Right hindlimb (tissue), 1 donor: ENCODE results near the gene STK39.

Source experiments
- DNase-seq: peaks from one replicate; pipeline ENCODE4 v3.0.0-alpha.2; 2018

Gene STK39

DNA sequence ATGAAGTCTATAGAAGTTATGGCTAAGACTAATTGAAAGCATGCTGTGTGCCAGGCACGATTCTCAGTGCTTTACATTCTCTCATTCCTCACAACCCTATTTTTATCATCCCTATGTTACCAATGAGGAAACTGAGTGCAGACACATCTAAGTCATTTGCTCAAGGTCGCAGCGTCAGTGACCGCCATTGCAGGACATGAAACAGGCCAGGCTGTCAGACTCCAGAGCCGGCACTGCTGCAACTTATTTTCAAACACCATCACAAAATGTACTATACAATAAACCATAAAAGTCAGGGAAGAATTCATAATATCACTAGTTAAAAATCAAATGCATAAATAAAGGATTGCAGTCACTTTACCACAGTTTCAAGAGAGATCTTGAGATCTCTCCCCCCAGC, 5.6 kb downstream of the STK39 start:
- no peak for DNase-seq

DNA sequence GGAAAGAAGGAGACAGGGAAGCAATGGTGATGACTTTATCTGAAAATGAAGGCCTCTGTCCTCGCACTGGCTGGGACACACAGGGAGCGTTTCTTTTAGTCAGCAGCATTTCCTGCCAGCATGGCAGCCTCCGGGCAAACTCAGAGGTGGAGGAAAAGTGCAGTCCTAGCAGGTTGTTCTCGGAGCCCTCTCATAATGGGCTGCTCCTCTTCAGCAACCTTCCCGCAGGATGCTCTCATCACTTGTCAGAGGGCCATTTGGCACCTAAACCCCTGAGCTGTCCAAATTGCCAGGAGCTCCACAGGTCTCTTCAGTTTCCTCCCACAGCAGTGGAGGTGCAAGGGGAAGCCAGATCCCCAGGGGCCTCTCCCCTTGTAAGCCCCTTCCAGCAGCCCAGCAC, 6.2 kb downstream of the STK39 start:
- no peak for DNase-seq

GRCh38 chr2:168239281-168239680, 8.1 kb downstream of the STK39 start:
- DNase-seq = no peak

- no peak for DNase-seq
Measured at GRCh38 chr2:168237741-168238140, 9.7 kb downstream of the STK39 start.

DNA sequence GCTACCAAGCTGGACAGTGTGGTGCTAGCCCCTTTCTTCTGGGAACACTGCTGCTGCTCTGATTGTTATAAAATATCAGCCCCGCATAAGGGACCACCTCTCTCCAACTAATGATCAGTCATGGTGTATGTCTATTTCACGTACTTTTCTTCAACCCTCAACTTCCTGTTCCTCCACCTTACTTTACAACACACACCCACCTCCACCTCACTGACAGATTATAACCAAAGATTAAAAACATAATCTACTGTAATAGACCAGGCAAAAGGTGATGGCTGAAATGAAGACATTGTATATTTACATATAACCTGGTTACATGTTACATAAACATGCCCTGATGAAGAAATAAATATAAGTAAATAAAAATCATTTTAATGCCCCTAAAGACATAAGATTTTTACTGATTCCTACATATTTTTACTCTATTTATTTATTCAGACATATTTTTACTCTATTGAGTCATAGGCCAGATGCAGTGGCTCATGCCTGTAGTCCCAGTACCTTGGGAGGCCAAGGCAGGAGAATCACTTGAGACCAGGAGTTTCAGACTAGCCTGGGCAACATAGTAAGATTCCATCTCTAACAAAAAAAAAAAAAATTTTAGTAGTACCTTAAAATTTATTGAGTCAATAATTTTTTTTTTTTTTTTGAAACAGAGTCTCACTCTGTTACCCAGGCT, 12.8 kb downstream of the STK39 start:
- no peak for DNase-seq

DNA sequence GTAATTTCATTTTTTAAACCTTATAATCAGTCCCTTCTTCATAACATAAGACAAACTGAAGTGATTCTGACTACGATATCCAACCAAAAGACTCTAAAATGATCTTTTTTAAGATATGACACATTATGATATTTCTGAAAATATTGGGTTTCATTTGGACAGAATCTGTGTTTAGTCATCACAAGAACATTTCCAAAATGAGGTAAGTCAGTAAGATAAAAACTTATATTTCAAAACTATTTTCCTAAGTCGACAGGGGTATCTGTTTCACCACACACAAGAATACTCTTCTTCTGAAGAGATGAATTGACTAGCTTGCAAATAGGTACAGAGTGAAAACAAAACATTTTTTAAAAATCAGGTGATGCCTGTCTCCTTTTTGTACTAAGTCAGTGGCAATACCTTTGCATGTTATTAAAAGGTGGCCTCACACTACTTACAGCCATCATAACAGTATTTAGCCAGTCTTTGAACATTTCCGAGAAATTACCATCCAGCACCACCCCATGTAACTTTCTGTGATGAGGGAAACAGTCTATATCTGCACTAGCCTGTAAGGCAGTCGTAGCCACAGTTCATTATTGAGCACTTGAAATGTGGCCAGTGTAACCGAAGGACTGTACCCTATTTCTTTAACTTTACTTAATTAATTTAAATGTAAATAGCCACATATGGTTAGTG, 13.5 kb downstream of the STK39 start:
- DNase-seq = no peak

DNA sequence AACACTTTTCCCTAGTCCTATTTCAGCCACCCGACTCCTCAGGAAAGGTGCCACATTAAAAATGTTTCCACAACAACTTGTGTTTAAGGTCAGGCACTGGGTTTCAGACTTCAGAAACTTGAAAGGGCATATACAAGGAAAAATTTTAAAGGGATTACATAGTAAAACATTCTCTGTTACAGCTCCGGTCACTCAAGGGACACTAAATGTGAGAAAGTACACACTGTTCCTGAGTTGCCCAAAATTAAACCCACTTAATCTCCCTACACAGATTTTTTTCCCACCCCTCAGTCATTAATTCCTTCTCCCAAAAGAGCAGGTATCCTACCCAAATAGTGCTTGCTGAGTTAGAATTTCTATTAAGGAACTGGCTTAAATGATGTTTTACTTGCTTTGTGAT, 14.2 kb downstream of the STK39 start:
- no peak for DNase-seq

DNA sequence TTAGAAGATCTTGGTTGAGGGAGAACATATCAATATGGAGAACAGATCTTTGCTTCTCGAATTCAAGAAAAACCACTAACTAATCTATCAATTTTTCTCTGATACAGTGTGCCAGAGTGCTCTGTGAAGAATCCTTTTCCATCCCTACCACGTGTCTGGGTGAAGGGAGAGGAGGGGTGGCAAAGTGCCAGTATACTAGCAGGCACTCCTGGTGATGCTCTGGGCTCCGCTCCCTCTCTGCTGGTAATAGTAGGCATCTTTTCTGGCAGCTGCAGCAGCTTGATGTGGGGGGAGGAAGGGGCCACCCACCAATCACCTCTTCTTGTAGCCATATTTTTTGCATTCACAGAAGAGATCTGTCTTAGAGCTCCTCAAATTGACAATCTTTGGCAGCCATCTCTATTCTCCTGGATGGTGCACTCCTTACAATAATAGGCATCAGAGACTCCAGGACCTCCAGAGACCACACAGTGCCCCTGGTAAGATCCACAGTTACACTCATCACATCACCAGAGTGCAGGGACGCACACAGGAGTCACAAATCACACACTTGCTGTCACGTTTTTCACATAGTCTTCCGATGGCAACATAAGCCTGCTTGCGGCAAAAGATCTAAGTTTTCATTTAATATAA, 15.7 kb downstream of the STK39 start:
- DNase-seq = no peak

GRCh38 chr2:168230389-168230788, 17.0 kb downstream of the STK39 start:
- DNase-seq = no peak

- no peak for DNase-seq
Measured at GRCh38 chr2:168224346-168224745, 23.0 kb downstream of the STK39 start.

GRCh38 chr2:168222088-168222487, 25.3 kb downstream of the STK39 start:
- DNase-seq = no peak

DNA sequence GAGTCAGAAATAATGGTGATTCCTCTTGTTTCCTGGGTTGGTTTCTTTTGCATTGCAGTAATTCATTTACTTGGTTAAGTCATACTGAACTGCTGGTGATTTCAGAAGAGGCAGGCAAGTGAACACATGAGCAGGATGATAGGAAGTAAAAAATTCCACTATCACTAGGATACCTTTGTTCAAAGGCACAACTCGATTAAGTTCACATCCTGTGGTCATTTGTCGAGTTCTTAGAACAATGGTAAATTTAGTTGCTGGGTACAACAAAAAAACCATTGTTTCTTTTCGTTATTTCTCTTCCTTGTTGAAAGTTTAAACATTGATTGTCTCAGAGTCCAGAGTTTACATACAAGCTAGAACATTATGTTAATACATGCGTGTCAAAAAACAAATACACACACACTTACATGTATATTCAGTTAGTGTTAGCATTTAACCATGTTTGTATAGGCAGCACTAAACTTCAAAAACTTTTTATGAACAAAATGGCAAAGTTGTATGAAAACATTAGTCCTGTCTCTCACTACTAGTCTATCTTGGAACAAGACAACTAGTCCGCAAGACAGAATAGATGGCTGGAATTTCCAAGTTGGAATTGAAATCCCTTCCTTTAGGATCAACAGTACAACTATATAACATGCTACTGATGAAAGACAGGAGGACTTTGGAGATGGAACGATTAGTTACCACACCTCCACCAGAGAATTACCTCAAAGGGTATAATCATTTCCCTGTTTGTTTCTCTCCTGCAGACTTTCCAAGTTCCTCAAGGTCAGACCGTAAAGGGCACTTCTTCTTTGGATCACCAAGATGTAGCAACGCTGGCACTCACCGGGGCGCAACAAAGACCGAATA, 26.2 kb downstream of the STK39 start:
- no peak for DNase-seq

DNA sequence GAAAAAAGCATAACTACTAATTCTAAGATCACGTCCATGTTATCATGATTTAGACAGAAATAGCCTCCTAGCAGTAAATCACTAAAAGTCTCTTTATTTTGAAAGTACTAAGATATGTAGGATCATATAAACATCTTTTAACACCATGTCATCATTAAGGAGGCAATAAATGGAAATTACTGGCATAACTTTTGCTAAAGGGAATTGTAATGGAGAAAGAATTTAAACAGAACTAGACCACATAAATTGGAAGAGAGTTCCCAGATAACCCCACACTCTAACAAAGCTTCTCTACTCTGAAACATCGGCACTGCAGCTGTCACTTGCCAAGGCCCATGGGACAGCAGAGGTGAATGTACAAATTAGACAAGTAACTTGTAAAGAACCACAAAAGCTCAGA, 29.5 kb downstream of the STK39 start:
- DNase-seq = no peak

DNA sequence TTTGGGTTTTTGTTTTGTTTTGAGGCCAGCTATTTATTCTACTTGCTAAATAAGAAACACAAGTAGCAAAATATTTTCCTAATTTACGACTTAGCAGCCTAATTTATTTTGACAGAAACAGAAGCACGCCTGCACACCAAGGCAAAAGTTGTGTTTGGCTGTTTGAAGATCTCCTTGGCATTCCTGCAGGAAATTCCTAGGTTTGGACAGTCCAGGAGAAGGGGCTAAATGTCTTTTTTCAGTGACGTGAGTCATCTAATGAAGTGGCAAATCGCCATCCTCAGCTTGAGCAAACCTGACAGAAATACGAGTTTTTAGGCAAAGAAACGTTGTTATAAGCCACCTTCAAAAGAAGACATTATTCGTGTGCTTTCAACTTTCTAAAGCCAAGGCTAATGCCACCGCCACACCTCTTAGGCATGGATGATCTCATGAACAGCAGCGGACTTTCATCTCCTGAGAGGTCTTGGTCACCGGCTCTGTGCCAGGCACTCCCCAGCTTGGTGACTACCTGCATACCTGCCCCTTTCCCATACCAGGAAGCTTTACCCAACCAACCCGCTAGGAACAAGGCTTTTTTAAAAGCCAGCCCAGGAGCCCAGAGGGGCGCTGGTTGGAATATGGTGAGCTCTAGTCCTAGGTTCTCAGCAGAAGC, 30.9 kb downstream of the STK39 start:
- no peak for DNase-seq

GRCh38 chr2:168215813-168216212, 31.6 kb downstream of the STK39 start:
- DNase-seq = no peak

DNA sequence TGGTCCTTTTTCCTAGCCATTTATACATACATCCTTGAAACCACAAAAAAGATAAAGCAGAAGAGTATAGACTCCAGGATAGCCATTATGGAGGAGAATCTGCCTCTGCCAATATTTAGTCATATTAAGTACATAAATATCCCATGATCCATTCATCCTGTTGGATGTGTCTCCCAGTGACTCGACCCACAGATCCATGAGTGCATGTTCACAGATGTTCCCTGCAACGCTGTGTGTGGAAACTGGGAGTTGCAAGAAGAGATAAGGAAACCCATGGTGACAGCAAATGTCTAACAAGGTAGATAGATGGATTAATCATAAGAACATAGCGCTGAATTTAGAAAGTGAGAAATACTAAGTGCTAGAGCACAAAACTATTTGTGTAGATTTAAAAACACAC, 34.5 kb downstream of the STK39 start:
- DNase-seq = no peak

- DNase-seq = no peak
Measured at GRCh38 chr2:168212167-168212566, 35.2 kb downstream of the STK39 start.

- no peak for DNase-seq
Measured at GRCh38 chr2:168211664-168212163, 35.7 kb downstream of the STK39 start.

- DNase-seq = no peak
Measured at GRCh38 chr2:168210895-168211570, 36.4 kb downstream of the STK39 start.

DNA sequence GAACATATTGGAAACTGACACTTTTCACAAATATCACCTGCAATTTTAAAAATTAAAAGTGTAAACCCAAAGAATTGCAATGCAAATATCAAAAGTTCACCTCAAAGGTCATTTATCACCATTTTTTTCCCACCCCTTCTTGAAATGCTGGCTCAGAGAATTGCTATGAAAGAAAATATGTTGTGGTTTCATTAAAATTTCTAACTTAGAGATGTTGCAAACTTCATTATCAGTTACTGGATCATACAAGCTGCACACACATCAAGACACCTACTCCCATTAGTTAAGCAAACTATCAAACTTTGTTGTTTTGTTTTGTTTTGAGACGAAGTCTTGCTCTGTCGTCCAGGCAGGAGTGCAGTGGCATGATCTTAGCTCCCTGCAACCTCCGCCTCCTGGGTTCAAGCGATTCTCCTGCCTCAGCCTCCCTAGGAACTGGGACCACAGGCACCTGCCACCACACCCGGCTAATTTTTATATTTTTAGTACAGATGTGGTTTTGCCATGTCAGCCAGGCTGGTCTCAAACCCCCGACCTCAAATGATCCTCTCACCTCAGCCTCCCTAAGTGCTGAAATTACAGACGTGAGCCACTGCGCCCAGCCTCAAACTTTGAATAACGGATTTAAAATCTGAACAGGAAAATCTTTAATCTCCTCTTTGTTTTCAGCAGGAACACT, 37.0 kb downstream of the STK39 start:
- DNase-seq = no peak

- DNase-seq = no peak
Measured at GRCh38 chr2:168208652-168209051, 38.7 kb downstream of the STK39 start.
